Measurements from ENCODE around the gene MPLKIP. TPM values are rescaled to one million over a fixed set of nuclear protein-coding genes. Genes with fewer than 3 reads are reported as not detected.
"Not testable (repeated sequence)": the region's sequence is repeated elsewhere in the genome, so short reads cannot be mapped to it uniquely, and the experiment has no call there.

Gene MPLKIP
- total RNA-seq, 2 donors from 2014 or later = 20.2 to 24.1 TPM

DNA sequence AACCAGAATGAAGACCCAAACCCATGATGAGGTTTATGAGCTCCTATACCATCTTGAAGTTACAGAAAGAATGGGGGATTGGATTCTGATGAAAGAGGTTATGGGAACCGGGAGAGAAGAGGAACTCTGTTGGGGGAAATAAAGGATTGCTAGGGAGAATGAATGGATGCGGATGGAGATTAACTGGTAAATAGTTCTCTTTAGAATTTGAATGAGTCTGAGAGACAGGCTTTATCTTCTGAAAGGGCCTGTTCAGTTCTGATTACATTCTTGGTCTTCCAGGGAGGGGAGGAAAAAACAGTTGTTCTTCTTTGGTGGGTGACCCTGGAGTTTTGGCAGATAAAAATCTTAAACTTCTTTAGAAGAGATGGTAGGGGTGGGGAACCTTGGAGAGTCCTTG is 14.2 kb upstream of the MPLKIP start:
- no peak for DNase-seq (ENCODE audit: low spot score)
- Histone ChIP-seq H3K27me3 (replicated peaks; ENCODE audit: insufficient read depth) (no peaks in the 10 kb centered on the region), H3K9me3 (no peaks in the 10 kb centered on the region)

DNA sequence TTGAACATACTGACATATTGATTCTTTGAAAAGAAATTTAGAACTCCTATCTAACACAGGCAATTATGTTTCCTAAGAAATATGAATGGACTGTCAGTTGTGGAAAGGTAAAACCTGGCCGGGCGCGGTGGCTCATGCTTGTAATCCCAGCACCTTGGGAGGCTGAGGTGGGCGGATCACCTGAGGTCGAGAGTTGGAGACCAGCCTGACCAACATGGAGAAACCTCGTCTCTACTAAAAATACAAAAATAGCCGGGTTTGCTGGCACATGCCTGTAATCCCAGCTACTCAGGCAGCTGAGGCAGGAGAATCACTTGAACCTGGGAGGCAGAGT is 13.8 kb upstream of the MPLKIP start:
- H3K36me3 ChIP-seq; H3K4me1 ChIP-seq (ENCODE audit: control insufficient read depth in 1 of 2, low read depth in 2 of 2); H3K9me3 ChIP-seq; H3K27ac ChIP-seq; DNase-seq (ENCODE audit: low spot score); H3K4me3 ChIP-seq; H3K27me3 ChIP-seq (replicated peaks; ENCODE audit: insufficient read depth); ATAC-seq (ENCODE audit: insufficient number of reproducible peaks, low FRiP score, low read depth): not testable (repeated sequence)

More for the DNA sequence above, 14.2 kb upstream of the MPLKIP start:
- TF ChIP-seq, protein P1, sequence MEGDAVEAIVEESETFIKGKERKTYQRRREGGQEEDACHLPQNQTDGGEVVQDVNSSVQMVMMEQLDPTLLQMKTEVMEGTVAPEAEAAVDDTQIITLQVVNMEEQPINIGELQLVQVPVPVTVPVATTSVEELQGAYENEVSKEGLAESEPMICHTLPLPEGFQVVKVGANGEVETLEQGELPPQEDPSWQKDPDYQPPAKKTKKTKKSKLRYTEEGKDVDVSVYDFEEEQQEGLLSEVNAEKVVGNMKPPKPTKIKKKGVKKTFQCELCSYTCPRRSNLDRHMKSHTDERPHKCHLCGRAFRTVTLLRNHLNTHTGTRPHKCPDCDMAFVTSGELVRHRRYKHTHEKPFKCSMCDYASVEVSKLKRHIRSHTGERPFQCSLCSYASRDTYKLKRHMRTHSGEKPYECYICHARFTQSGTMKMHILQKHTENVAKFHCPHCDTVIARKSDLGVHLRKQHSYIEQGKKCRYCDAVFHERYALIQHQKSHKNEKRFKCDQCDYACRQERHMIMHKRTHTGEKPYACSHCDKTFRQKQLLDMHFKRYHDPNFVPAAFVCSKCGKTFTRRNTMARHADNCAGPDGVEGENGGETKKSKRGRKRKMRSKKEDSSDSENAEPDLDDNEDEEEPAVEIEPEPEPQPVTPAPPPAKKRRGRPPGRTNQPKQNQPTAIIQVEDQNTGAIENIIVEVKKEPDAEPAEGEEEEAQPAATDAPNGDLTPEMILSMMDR (IDR thresholded peaks at IDR 0.05) = no peak
- H3K36me3 ChIP-seq = no peaks in the 10 kb centered on the region
- H3K4me1 ChIP-seq (ENCODE audit: control insufficient read depth in 1 of 2, low read depth in 2 of 2) = no peaks in the 10 kb centered on the region
- H3K27ac ChIP-seq = no peak overlapping the region
- ATAC-seq (ENCODE audit: insufficient number of reproducible peaks, low FRiP score, low read depth) = no peak
- H3K4me3 ChIP-seq = no peak overlapping the region

DNA sequence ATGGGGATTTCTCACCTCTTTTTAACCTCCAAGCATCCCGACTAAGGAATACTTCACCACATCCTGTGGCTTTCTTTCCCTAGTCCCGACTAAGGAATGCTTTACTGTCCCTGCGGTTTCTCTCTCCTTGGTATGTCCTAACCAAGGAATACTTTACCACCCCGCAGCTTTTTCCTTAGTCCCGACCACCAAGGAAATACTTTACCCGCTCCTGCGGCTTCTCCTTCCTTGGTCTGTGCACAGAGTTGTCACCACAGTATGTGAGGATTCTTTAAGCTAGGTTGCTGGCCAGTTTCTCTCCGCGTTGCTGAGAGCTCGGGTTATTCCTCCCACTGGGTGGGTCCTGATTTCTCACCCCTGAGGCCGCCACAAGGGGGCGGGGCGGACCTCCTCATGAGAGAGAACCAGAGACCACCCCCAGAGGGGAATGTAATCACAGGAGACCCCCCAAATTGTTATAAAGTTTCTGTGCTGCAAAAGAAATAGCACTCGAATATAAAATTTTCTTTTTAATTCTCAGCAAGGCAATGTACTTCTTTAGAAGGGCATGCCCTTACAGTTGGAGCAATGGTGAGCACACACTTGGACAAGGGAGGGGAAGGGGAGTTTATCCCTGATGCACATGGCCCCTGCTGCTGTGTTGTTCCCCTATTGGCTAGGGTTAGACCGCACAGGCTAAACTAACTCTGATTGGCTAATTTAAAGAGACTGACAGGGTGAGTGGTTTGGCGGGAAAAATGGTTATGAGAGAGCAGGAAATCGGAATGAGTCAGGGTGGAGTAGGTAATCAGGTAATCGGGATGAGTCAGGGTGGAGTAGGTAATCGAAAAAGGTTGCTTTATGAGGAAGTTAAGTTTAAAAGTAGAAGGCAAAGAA is 13.2 kb upstream of the MPLKIP start:
- H3K4me3 ChIP-seq = no peak overlapping the region
- H3K9me3 ChIP-seq = no peaks in the 10 kb centered on the region
- TF ChIP-seq, protein P1 (IDR thresholded peaks at IDR 0.05) = no peak
- H3K4me1 ChIP-seq (ENCODE audit: control insufficient read depth in 1 of 2, low read depth in 2 of 2) = no peaks in the 10 kb centered on the region
- H3K27me3 ChIP-seq (replicated peaks; ENCODE audit: insufficient read depth) = no peaks in the 10 kb centered on the region
- DNase-seq (ENCODE audit: low spot score) (no peak), ATAC-seq (ENCODE audit: insufficient number of reproducible peaks, low FRiP score, low read depth) (no peak)
- H3K36me3 ChIP-seq = no peaks in the 10 kb centered on the region
- no peak overlapping the region for H3K27ac ChIP-seq

DNA sequence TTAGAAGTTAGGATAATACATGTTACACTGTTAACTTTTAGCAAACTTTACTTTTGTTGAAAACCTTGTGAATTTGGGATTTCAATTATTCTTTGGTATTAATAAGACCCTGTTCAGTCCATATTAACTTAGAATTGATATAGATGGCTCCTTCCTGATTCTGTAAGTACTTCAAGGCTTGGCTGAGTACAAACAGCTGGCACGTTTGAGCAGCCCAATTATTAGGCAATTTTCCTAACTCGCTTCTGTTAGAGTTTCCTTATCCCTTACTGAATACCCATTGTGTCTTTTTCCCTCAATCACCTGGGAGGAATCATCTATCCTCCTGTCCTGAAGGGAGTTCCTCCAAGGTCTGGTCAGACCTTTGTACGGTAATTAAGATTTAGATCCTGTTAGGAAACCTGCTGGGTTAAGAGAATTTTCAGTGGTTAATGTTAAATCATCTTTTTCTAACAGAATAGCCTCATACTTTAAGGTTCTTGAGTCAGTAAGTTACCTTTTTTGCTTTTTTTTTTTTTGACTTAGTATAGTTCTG is 11.2 kb upstream of the MPLKIP start:
- ATAC-seq (ENCODE audit: insufficient number of reproducible peaks, low FRiP score, low read depth); H3K4me3 ChIP-seq; H3K27me3 ChIP-seq (replicated peaks; ENCODE audit: insufficient read depth); H3K9me3 ChIP-seq; H3K36me3 ChIP-seq; DNase-seq (ENCODE audit: low spot score); H3K4me1 ChIP-seq (ENCODE audit: control insufficient read depth in 1 of 2, low read depth in 2 of 2); H3K27ac ChIP-seq: not testable (repeated sequence)

DNA sequence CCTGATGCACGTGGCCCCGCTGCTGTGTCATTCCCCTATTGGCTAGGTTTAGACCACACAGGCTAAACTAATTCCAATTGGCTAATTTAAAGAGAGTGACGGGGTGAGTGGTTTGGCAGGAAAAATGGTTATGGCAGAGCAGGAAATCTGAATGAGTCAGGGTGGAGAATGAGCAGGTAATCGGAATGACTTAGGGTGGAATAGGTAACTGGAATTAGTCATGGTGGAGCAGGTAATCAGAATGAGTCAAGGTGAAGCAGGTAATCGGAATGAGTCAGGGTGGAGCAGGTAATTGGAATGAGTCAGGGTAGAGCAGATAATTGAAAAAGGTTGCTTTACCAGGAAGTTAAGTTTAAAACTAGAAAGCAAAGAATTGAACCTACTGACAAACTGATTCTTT is 7.5 kb upstream of the MPLKIP start:
- not testable (repeated sequence) for H3K36me3 ChIP-seq; H3K27ac ChIP-seq; H3K4me1 ChIP-seq (ENCODE audit: control insufficient read depth in 1 of 2, low read depth in 2 of 2); H3K9me3 ChIP-seq; H3K4me3 ChIP-seq; DNase-seq (ENCODE audit: low spot score); H3K27me3 ChIP-seq (replicated peaks; ENCODE audit: insufficient read depth); ATAC-seq (ENCODE audit: insufficient number of reproducible peaks, low FRiP score, low read depth)

DNA sequence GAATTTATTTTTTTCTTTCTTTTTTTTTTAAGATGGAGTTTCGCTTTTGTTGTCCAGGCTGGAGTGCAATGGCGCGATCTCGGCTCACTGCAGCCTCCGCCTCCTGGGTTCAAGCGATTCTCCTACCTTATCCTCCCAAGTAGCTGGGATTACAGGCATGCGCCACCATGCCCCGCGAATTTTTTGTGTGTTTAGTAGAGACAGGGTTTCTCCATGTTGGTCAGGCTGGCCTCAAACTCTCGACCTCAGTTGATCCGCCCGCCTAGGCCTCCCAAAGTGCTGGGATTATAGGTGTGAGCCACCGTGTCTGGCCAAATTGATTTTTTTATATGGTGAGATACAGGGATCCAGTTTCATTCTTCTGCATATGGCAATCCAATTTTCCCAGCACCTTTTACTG is 5.5 kb upstream of the MPLKIP start:
- H3K36me3 ChIP-seq; H3K4me3 ChIP-seq; H3K9me3 ChIP-seq; H3K4me1 ChIP-seq (ENCODE audit: control insufficient read depth in 1 of 2, low read depth in 2 of 2); H3K27ac ChIP-seq; ATAC-seq (ENCODE audit: insufficient number of reproducible peaks, low FRiP score, low read depth); DNase-seq (ENCODE audit: low spot score); H3K27me3 ChIP-seq (replicated peaks; ENCODE audit: insufficient read depth): not testable (repeated sequence)

DNA sequence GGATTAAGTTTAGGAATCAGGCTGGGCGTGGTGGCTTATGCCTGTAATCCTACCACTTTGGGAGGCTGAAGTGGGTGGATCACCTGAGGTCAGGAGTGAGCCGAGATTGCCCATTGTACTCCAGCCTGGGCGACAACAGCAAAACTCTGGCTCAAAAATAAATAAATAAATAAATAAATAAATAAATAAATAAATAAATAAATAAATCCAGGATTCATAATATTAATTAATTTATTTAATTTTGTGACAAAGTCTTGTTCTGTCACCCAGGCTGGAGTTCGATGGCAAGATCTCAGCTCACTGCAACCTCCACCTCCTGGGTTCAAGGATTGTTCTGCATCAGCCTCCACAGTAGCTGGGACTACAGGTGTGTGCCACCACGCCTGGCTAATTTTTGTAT is 4.6 kb upstream of the MPLKIP start:
- H3K27me3 ChIP-seq (replicated peaks; ENCODE audit: insufficient read depth) = no peaks in the 10 kb centered on the region
- ATAC-seq (ENCODE audit: insufficient number of reproducible peaks, low FRiP score, low read depth) (no peak), DNase-seq (ENCODE audit: low spot score) (no peak)
- H3K9me3 ChIP-seq = no peaks in the 10 kb centered on the region
- TF ChIP-seq, protein P1 (IDR thresholded peaks at IDR 0.05) = no peak
- H3K36me3 ChIP-seq = no peaks in the 10 kb centered on the region
- H3K4me3 ChIP-seq = no peak overlapping the region
- no peak overlapping the region for H3K27ac ChIP-seq
- H3K4me1 ChIP-seq (ENCODE audit: control insufficient read depth in 1 of 2, low read depth in 2 of 2) = peaks cover 0 to 9% of the 10 kb centered on the region in 2 donors
